ENCODE results near the gene FAM228B.

Gene FAM228B

DNA sequence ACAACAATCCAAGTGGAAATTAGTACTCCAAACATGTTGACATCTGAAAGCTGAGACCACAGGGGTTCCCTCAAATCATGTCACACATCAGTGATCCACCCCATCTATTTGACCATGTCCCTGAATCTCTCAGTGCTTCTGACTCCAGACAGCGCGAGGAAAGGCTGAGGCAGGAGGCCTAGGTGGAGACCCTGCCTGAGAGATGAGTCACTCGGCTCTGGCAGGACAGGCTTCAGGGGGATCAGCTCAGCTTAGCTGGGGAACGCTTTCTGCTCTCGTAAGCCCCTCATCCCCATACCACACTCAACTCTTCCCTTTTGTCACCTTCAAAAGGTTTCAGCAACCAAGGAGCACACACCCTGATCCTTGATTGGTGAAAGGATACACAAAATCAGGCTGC, 45.8 kb downstream of the FAM228B start:
- no peak for DNase-seq (ENCODE audit: low spot score)
- in situ Hi-C loops (cut with MboI; ENCODE audit: low pct_unique_long_range_greater_than_20kb, low sequenced_read_pairs, unreplicated experiment): no loop called here
- no peak for TF ChIP-seq CTCF (IDR thresholded peaks at IDR 0.05; ENCODE audit: extremely low read depth, insufficient read depth, missing control alignments)

GRCh38 chr2:24174851-24175277, 51.6 kb downstream of the FAM228B start, which contains the start of gene FAM228A:
TSS of gene FAM228A (plus strand) at chr2:24175053. CDS start at chr2:24175481, 428 bp downstream.
- in situ Hi-C loops (cut with MboI; ENCODE audit: low pct_unique_long_range_greater_than_20kb, low sequenced_read_pairs, unreplicated experiment): no loop called here
- DNase-seq (ENCODE audit: low spot score): no peak
- TF ChIP-seq CTCF (IDR thresholded peaks at IDR 0.05; ENCODE audit: extremely low read depth, insufficient read depth, missing control alignments): no peak

DNA sequence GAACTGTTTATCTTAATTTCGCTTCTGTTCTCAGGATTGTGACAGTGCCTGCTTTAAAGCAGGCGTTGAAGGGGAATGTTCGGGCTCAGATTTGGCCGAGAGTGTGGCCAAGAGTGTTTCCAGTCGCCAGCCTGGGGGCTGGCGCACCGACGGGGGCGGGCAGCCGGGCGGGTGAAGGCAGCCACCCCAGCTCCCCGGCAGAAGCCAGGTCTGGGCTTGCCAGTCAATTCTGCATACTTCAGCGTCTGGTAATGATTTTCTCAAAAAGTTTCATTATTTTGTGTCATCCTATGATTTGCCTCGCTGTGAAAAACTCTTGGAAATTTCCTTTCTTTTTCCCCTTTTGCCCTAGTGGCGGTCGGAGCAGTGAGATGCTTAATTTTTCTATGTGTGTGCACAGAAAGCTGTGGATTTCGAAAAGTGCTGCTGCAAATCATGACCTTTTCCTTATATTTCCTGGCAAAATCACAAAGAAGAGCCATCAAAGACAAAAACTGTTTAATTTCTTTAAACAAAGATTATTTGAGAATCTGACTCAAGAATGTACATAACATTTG, 52.4 kb downstream of the FAM228B start:
- no peak for TF ChIP-seq CTCF (IDR thresholded peaks at IDR 0.05; ENCODE audit: extremely low read depth, insufficient read depth, missing control alignments)
- DNase-seq (ENCODE audit: low spot score): no peak
- in situ Hi-C loops (cut with MboI; ENCODE audit: low pct_unique_long_range_greater_than_20kb, low sequenced_read_pairs, unreplicated experiment): no loop called here

DNA sequence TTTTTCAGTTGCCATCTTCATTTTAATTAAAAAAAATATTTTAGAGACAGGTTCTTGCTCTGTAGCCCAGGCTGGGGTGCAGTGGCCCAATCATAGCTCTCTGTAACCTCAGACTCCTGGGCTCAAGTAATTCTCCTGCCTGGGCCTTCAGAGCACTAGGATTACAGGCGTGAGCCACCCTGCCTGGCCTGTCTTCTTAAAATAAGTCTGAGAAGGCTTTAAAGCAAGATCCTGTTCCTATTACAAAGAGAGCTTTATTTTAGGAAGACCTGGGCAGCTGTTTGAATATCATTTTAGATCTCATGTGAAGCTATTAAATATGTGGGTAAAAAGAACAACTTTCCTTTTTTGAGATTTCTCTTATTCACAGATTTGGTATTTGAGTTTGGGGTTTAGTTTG, 53.1 kb downstream of the FAM228B start:
- no peak for TF ChIP-seq CTCF (IDR thresholded peaks at IDR 0.05; ENCODE audit: extremely low read depth, insufficient read depth, missing control alignments)
- DNase-seq (ENCODE audit: low spot score): no peak
- in situ Hi-C loops (cut with MboI; ENCODE audit: low pct_unique_long_range_greater_than_20kb, low sequenced_read_pairs, unreplicated experiment): no loop called here

DNA sequence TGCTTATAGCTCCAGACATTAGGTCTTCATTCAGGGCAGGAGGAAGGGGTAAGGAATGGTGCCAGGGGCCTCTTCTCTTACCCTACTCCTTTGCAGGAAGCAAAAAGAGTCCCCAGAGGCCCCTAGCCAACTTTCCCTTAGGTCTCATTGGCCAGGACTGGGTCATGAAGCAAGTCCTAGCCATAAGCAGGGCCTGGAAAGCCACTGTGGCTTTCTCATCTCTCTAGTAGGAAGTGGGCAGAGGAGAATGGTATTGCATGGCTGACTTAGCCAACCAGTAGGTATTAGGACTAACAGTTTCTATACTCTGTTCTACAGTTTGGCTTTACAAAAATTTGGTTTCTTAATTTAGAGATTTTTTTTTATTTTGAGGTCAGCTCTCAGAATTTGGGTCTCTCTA, 56.4 kb downstream of the FAM228B start:
- in situ Hi-C loops (cut with MboI; ENCODE audit: low pct_unique_long_range_greater_than_20kb, low sequenced_read_pairs, unreplicated experiment): no loop called here
- DNase-seq (ENCODE audit: low spot score): no peak
- TF ChIP-seq CTCF (IDR thresholded peaks at IDR 0.05; ENCODE audit: extremely low read depth, insufficient read depth, missing control alignments): no peak

- TF ChIP-seq CTCF (IDR thresholded peaks at IDR 0.05; ENCODE audit: extremely low read depth, insufficient read depth, missing control alignments): no peak
- in situ Hi-C loops (cut with MboI; ENCODE audit: low pct_unique_long_range_greater_than_20kb, low sequenced_read_pairs, unreplicated experiment): no loop called here
- no peak for DNase-seq (ENCODE audit: low spot score)
These were observed 58.6 kb downstream of the FAM228B start for GRCh38 chr2:24181849-24182248.
